ENCODE measurements around the gene CLDN20.

DNA sequence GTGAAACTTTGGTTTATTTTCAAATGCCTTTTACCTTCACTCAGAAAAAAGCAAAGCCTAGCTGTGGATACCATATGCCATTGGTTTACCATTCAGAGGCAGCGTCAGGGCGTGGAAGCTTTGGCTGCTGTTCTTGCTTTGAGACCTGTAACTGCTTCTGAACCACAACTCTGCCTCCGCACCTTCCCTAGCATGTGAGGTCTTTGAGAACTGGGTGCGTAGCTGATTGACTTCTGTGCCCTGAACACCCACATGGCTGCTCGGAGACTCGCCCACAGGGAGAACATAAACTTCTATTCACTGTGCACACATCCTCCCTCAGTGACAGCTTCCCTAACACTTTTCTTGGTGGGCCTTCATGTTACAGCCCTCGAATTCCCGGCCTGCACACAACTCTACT is 11.2 kb upstream of the CLDN20 start:
- TF ChIP-seq, protein P1, sequence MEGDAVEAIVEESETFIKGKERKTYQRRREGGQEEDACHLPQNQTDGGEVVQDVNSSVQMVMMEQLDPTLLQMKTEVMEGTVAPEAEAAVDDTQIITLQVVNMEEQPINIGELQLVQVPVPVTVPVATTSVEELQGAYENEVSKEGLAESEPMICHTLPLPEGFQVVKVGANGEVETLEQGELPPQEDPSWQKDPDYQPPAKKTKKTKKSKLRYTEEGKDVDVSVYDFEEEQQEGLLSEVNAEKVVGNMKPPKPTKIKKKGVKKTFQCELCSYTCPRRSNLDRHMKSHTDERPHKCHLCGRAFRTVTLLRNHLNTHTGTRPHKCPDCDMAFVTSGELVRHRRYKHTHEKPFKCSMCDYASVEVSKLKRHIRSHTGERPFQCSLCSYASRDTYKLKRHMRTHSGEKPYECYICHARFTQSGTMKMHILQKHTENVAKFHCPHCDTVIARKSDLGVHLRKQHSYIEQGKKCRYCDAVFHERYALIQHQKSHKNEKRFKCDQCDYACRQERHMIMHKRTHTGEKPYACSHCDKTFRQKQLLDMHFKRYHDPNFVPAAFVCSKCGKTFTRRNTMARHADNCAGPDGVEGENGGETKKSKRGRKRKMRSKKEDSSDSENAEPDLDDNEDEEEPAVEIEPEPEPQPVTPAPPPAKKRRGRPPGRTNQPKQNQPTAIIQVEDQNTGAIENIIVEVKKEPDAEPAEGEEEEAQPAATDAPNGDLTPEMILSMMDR (IDR thresholded peaks at IDR 0.05), result no peak
- TF ChIP-seq ZFX (IDR thresholded peaks at IDR 0.05; ENCODE audit: borderline replicate concordance), result no peak
